ENCODE results near the gene SCAF4. TPM values are rescaled to one million over a fixed set of nuclear protein-coding genes. Genes with fewer than 3 reads are reported as not detected.

SCAF4 gene
- total and polyA plus RNA-seq, 2 of the 8 experiments (the other 6 are each of a cell fraction or from before 2014, with no cell fraction given): 28.9 to 55.1 TPM

DNA sequence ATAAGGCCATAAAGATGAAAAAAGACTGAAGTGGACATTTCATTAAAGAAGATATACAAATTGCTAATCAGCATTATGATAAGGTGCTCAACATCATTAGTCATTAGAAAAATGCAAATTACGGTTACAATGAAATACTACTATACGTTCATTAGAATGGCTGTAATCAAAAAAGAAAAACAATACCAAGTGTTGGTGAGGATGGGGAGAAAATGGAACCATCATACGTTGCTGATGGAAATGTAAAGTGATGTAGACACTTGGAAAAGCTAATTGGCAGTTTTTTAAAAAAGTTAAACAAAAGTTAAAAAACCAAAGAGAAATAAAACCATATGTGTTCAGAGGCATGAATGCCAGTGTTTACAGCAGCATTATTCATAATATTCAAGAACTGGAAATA lies 81.0 kb downstream of the SCAF4 start:
- CTCF ChIA-PET (ENCODE audit: partially characterized antibody): interaction anchor here (1.4 kb wide), 1 partner anchor 17 kb away, joined by 3 read pairs; no protein-coding TSS in a partner anchor

More for the DNA sequence above, 81.0 kb downstream of the SCAF4 start:
- no peak overlapping the region for H3K23ac ChIP-seq (ENCODE audit: insufficient read length)
- H3K9ac ChIP-seq (replicated peaks in 1 of 4; ENCODE audit: extremely low read depth in 1 of 4, low read depth in 3 of 4, low read length in 3 of 4): no peak overlapping the region
- no peak overlapping the region for H2BK5ac ChIP-seq (ENCODE audit: low read depth, low read length)
- no peak overlapping the region for H3K18ac ChIP-seq (ENCODE audit: extremely low read depth, low read length)
- DNase-seq (ENCODE audit: low read depth in 1 of 2, low spot score in 2 of 2): no peak
- H3K36me3 ChIP-seq (ENCODE audit: control insufficient read depth in 2 of 4, insufficient read depth in 4 of 4, low read length in 3 of 4): no peaks in the 10 kb centered on the region
- no peak for FAIRE-seq
- POLR2A ChIA-PET (ENCODE audit: partially characterized antibody): interaction anchor here (1.1 to 2.3 kb wide), 2 partner anchors 9 to 91 kb away, joined by 3 to 5 read pairs; no protein-coding TSS in a partner anchor
- no peak overlapping the region for H3K14ac ChIP-seq (ENCODE audit: insufficient read length)
- H3K4me2 ChIP-seq (ENCODE audit: insufficient read depth in 1 of 2, low read depth in 2 of 2, low read length in 2 of 2): no peak overlapping the region
- H3K27ac ChIP-seq (ENCODE audit: low read depth, low read length): no peak overlapping the region
- H3K4me1 ChIP-seq (replicated peaks in 1 of 4; ENCODE audit: control insufficient read depth in 3 of 4, insufficient read depth in 4 of 4, low read length in 3 of 4): no peaks in the 10 kb centered on the region
- no peak overlapping the region for H3K4ac ChIP-seq (replicated peaks; ENCODE audit: insufficient read length, low read depth, low read length)
- no peak overlapping the region for H4K5ac ChIP-seq (ENCODE audit: insufficient read length, low read depth, low read length)
- no peak overlapping the region for H4K8ac ChIP-seq (ENCODE audit: extremely low read depth, insufficient read depth, low read length)
- no peaks in the 10 kb centered on the region for H3K79me2 ChIP-seq (ENCODE audit: control insufficient read depth in 1 of 2, insufficient read depth in 2 of 2, low read length in 2 of 2)
- H3K4me3 ChIP-seq (ENCODE audit: extremely low read depth in 1 of 4, insufficient read depth in 2 of 4, low read depth in 3 of 4, low read length in 4 of 4): no peak overlapping the region
- no peak overlapping the region for H2AK5ac ChIP-seq (ENCODE audit: low read depth, low read length)
- H4K20me1 ChIP-seq (replicated peaks in 1 of 2; ENCODE audit: control insufficient read depth in 1 of 2, insufficient read depth in 2 of 2, low read length in 2 of 2): no peaks in the 10 kb centered on the region
- no peak overlapping the region for H2BK12ac ChIP-seq (ENCODE audit: low read depth, low read length)
- no peaks in the 10 kb centered on the region for H3K23me2 ChIP-seq (ENCODE audit: low read depth, low read length)
- no peak overlapping the region for H4K91ac ChIP-seq (replicated peaks; ENCODE audit: insufficient read length, low read length)
- H2BK20ac ChIP-seq (ENCODE audit: low read length): no peak overlapping the region
- H3K27me3 ChIP-seq (replicated peaks in 1 of 4; ENCODE audit: control insufficient read depth in 3 of 4, extremely low read depth in 1 of 4, insufficient read depth in 3 of 4, low read length in 3 of 4): no peaks in the 10 kb centered on the region
- no peaks in the 10 kb centered on the region; the same call in 1 of the 2 replicates for H3K79me1 ChIP-seq (ENCODE audit: low read depth, low read length)
- no peak overlapping the region for H2BK120ac ChIP-seq (replicated peaks; ENCODE audit: low read depth, low read length)
- no peak for TF ChIP-seq POLR2A (IDR thresholded peaks at IDR 0.05; ENCODE audit: control extremely low read depth in 1 of 2, low read depth in 2 of 2, low read length in 2 of 2)
- TF ChIP-seq SIRT6 (IDR thresholded peaks at IDR 0.05; ENCODE audit: low read length): no peak
- TF ChIP-seq YY1 (IDR thresholded peaks at IDR 0.05; ENCODE audit: low read depth, low read length): no peak
- no peak for TF ChIP-seq CBX5 (IDR thresholded peaks at IDR 0.05; ENCODE audit: low read depth, low read length)
- TF ChIP-seq RFX5 (IDR thresholded peaks at IDR 0.05; ENCODE audit: borderline replicate concordance, low read depth, low read length): no peak
- TF ChIP-seq CEBPB (IDR thresholded peaks at IDR 0.05; ENCODE audit: low read depth, low read length): no peak
- H3K9me3 ChIP-seq (ENCODE audit: insufficient read depth in 2 of 2, low read depth in 1 of 2, low read length in 1 of 2): peaks cover 0 to 6% of the 10 kb centered on the region in 2 experiments; a peak in 1 of 4 replicates
- H3K56ac ChIP-seq (replicated peaks; ENCODE audit: insufficient read length, low read depth, low read length): no peak overlapping the region
- H2AFZ ChIP-seq (ENCODE audit: low read length): no peak overlapping the region
- no peak overlapping the region for H2BK15ac ChIP-seq (ENCODE audit: low read length)
- 93% methylated on average over 3 of the region's 3 CpGs; no CpG with 5 or more reads in 1 of the 2 experiments for WGBS, 2 experiments (ENCODE audit: extremely low coverage in 1 of 2, insufficient coverage in 1 of 2, insufficient read length in 1 of 2, insufficient replicate concordance in 2 of 2, low coverage in 1 of 2, low lambda C conversion rate in 2 of 2, missing lambda C conversion rate in 1 of 2)
